ENCODE results near the gene AMPD3.

AMPD3 gene

GRCh38 chr11:10457901-10458300, 2.8 kb downstream of the AMPD3 start:
- H3K4me2 ChIP-seq = no peak overlapping the region
- H2AFZ ChIP-seq (ENCODE audit: low read depth) = no peak overlapping the region
- H3K4me3 ChIP-seq (IDR thresholded peaks at IDR 0.05; ENCODE audit: insufficient read depth, low read depth, low read length) = no peak overlapping the region
- peaks cover 28% of the 10 kb centered on the region for H3K4me1 ChIP-seq (ENCODE audit: low read depth, poor library complexity, severe bottlenecking)
- no peaks in the 10 kb centered on the region for H3K27me3 ChIP-seq (ENCODE audit: insufficient read depth, low read depth)
- no peaks in the 10 kb centered on the region for H3K36me3 ChIP-seq (ENCODE audit: insufficient read depth)
- no peaks in the 10 kb centered on the region for H3K79me2 ChIP-seq (ENCODE audit: insufficient read depth, low read depth)
- TF ChIP-seq CTCF (conservative IDR thresholded peaks at IDR 0.05; ENCODE audit: low read depth, low read length) = no peak
- no peak overlapping the region for H3K9ac ChIP-seq
- no peaks in the 10 kb centered on the region for H4K20me1 ChIP-seq (ENCODE audit: insufficient read depth)
- H3K27ac ChIP-seq = no peak overlapping the region

- Histone ChIP-seq H3K4me1 (ENCODE audit: low read depth, poor library complexity, severe bottlenecking) (peaks cover 28% of the 10 kb centered on the region), H3K36me3 (ENCODE audit: insufficient read depth) (no peaks in the 10 kb centered on the region), H3K9ac (no peak overlapping the region), H2AFZ (ENCODE audit: low read depth) (no peak overlapping the region), H3K79me2 (ENCODE audit: insufficient read depth, low read depth) (no peaks in the 10 kb centered on the region), H3K4me2 (no peak overlapping the region), H3K27me3 (ENCODE audit: insufficient read depth, low read depth) (no peaks in the 10 kb centered on the region), H3K27ac (no peak overlapping the region), H4K20me1 (ENCODE audit: insufficient read depth) (no peaks in the 10 kb centered on the region), H3K4me3 (IDR thresholded peaks at IDR 0.05; ENCODE audit: insufficient read depth, low read depth, low read length) (no peak overlapping the region)
- TF ChIP-seq CTCF (conservative IDR thresholded peaks at IDR 0.05; ENCODE audit: low read depth, low read length) = no peak
These were observed 4.2 kb downstream of the AMPD3 start for GRCh38 chr11:10459029-10459970.

- Histone ChIP-seq H3K4me3 (IDR thresholded peaks at IDR 0.05; ENCODE audit: insufficient read depth, low read depth, low read length) (no peak overlapping the region), H4K20me1 (ENCODE audit: insufficient read depth) (no peaks in the 10 kb centered on the region), H3K79me2 (ENCODE audit: insufficient read depth, low read depth) (no peaks in the 10 kb centered on the region), H3K36me3 (ENCODE audit: insufficient read depth) (no peaks in the 10 kb centered on the region), H3K27ac (no peak overlapping the region), H3K4me2 (no peak overlapping the region), H3K9ac (no peak overlapping the region), H3K4me1 (ENCODE audit: low read depth, poor library complexity, severe bottlenecking) (peaks cover 16% of the 10 kb centered on the region), H2AFZ (ENCODE audit: low read depth) (no peak overlapping the region), H3K27me3 (ENCODE audit: insufficient read depth, low read depth) (no peaks in the 10 kb centered on the region)
- TF ChIP-seq CTCF (conservative IDR thresholded peaks at IDR 0.05; ENCODE audit: low read depth, low read length) = no peak
These were observed 5.7 kb downstream of the AMPD3 start for GRCh38 chr11:10460611-10461275.

- H3K27me3 ChIP-seq (ENCODE audit: insufficient read depth, low read depth) = no peaks in the 10 kb centered on the region
- H4K20me1 ChIP-seq (ENCODE audit: insufficient read depth) = no peaks in the 10 kb centered on the region
- H3K9ac ChIP-seq = no peak overlapping the region
- no peaks in the 10 kb centered on the region for H3K36me3 ChIP-seq (ENCODE audit: insufficient read depth)
- no peak for TF ChIP-seq CTCF (conservative IDR thresholded peaks at IDR 0.05; ENCODE audit: low read depth, low read length)
- no peak overlapping the region for H2AFZ ChIP-seq (ENCODE audit: low read depth)
- no peak overlapping the region for H3K27ac ChIP-seq
- H3K79me2 ChIP-seq (ENCODE audit: insufficient read depth, low read depth) = no peaks in the 10 kb centered on the region
- H3K4me2 ChIP-seq = no peak overlapping the region
- peaks cover 13% of the 10 kb centered on the region for H3K4me1 ChIP-seq (ENCODE audit: low read depth, poor library complexity, severe bottlenecking)
- no peak overlapping the region for H3K4me3 ChIP-seq (IDR thresholded peaks at IDR 0.05; ENCODE audit: insufficient read depth, low read depth, low read length)
These were observed 6.3 kb downstream of the AMPD3 start for GRCh38 chr11:10461276-10461790.
